AG09319 (cell line): ENCODE measurements around the gene PTPN6.

Experiments used
- DNase-seq: peaks from one replicate; pipeline ENCODE4 v3.0.0-alpha.2; 2010; ENCODE audit warnings: low read depth; ENCODE audit errors: extremely low read depth
- CTCF ChIP-seq: IDR thresholded peaks from 2 replicates; pipeline ENCODE4 v1.5.1; 2011; ENCODE audit warnings: low read depth, mild to moderate bottlenecking, inconsistent platforms, low read length, moderate library complexity

Gene PTPN6

GRCh38 chr12:6945613-6946012, 5.5 kb upstream of the PTPN6 start:
- no peak for DNase-seq
- no peak for TF ChIP-seq CTCF

- DNase-seq: no peak
- TF ChIP-seq CTCF: no peak
Measured at GRCh38 chr12:6946033-6946919, 4.9 kb upstream of the PTPN6 start.

GRCh38 chr12:6946920-6947374, 4.2 kb upstream of the PTPN6 start:
- no peak for DNase-seq
- no peak for TF ChIP-seq CTCF

- no peak for TF ChIP-seq CTCF
Measured at GRCh38 chr12:6947615-6948014, 3.5 kb upstream of the PTPN6 start.

GRCh38 chr12:6948873-6949594, 2.1 kb upstream of the PTPN6 start:
- no peak for TF ChIP-seq CTCF
- DNase-seq: no peak

More at GRCh38 chr12:6947615-6948014, 3.5 kb upstream of the PTPN6 start:
- no peak for DNase-seq

GRCh38 chr12:6950401-6950801, 755 bp upstream of the PTPN6 start:
- DNase-seq: no peak
- TF ChIP-seq CTCF: no peak
